Epidermal melanocyte (primary cell): ENCODE data around the gene PSG1.
A peak's percentile ranks its signal among the peaks of the same experiment; 100 is the strongest.
"Not testable (repeated sequence)": the region's sequence is repeated elsewhere in the genome, so short reads cannot be mapped to it uniquely, and the experiment has no call there.

Source experiments
- DNase-seq: peaks from one replicate; pipeline ENCODE4 v3.0.0; 2011; ENCODE audit warnings: low spot score; ENCODE audit not compliant: insufficient read length

PSG1 gene

DNA sequence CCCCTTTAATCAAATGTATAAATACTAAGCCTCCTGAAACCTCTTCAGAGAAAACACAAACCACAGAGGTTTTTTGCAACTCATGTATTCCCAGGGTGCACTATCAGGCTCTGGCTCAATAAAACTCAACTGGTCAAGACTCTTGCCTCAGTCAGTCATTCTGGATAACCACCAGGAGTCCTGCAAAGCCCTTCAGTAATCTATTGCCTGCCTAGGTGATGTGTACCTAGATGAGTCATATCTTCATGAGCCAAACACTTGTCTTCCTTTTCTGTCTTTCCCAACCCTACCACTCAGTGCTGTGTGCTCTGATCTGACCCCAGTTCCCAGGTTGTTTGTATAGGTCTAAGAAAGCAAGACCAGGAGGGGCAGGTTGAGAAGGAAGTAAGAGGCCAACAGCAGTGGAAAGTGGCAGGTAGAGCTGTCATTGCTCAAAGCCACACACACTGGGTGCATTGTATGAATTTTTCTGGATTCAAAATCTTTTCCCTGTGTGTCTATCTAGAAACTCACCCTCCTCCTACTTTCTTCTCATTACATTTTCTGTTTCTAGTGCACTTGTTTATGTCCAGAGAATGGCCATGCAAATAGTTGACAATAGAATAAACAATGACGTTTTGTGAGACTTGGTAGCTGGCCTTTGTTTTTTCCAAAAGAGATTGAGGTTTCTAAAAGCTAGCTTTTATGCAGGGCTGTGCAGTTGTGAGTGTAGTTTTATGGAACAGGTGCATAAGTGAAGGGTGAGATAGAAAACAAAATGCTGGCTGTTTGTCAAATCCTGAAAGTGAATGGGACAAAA lies 48.1 kb downstream of the PSG1 start:
- DNase-seq: no peak

DNA sequence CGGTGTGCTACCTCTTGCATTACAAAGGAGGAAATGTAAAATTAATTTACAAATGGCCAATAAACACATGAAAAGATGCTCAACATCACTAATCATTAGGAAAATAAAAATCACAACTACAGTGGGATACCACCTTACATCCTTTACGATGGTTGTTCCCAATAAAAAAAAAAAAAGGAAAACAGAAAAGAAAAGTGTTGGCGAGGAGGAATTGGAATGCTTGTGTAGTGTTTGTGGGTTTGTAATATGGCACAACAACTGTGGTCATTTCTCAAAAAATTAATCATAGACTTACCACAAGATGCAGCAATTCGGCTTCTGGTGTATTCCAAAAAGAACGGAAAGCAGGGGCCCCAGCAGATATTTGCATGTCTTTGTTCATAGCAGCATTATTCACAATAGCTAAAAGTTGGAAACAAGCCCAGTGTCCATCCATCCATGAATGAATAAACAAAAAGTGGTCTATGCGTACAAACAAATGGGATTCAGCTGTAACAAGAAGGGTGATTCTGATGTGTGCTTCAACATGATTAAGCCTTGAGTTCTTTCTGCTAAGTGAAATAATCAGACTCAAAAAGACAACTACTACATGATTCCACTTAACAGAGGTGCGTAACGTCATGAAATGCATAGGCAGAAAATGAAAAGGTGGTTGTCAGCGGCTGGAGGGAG lies 58.1 kb downstream of the PSG1 start:
- DNase-seq: not testable (repeated sequence)

DNA sequence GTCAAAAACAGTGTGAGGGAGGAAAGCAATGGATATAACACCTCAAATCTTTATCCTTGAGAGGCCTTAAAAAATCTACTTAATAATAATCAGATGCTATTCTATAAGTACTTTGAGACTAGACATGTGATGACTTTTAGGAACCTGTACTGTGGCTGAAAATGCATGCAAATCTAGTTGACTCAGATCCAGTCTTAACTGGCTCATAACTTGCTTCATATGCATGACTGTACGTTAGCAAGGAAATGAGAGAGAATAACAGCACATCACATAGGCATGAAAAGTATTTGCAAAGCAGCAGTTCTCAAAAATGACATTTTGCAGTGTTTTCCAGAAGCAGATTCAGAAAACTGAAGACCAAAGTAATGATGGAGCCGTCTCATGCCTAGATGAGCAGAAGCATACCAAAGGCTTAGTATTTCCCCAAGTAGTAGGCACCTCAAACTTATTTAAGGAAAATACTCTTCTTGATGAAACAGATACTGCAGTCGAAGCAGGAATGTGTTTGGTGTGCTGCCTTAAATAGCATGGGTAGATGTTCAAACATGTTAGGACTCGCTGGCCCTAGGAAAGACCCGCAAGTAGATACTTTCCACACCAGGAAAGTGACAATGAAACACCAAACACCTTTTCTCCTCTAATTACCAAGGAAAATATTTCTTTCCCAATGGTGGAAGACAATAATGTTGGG lies 59.4 kb downstream of the PSG1 start:
- peak; percentile 21 for DNase-seq

DNA sequence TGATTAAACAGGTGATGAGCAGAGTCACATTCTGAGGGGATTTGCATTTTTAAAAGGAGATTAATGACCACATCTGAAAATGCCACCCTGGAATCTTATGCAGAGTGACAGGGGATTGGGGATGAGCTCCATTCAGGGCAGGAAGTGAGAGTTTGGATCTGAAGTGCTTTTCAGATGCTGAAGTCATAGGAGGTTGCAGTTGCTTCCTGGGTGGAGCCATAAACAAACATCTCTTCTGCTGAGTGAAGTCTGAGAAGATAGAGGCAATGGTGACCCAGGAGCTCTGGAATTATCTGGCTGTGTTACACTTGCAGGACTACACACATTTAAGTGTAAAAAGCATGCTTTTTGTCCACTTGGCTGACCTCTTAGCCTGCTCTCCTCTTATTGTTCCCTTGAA lies 62.6 kb downstream of the PSG1 start:
- DNase-seq: no peak
